Mesenchymal stem cell (in vitro differentiated cells and primary cell): ENCODE measurements around the gene DNAH3.

ENCODE experiments used
- DNase-seq: peaks from one replicate; pipeline ENCODE4 v3.0.0-alpha.2; 2013
- H2AFZ ChIP-seq: one replicate; pipeline ENCODE4 v1.6.1; 2013; ENCODE audit warnings: low read depth, mild to moderate bottlenecking, control low read depth, inconsistent platforms, low read length, moderate library complexity
- H2AK5ac ChIP-seq: 2 replicates; pipeline ENCODE4 v1.6.1; 2013; ENCODE audit warnings: low read length, moderate library complexity, mild to moderate bottlenecking, inconsistent platforms; ENCODE audit not compliant: severe bottlenecking
- H2BK120ac ChIP-seq: one replicate; pipeline ENCODE4 v1.6.1; 2013; ENCODE audit warnings: low read depth, mild to moderate bottlenecking, inconsistent platforms, low read length, moderate library complexity
- H2BK12ac ChIP-seq, 2 experiments: one replicate each; pipeline ENCODE4 v1.6.1; 2013; ENCODE audit warnings: inconsistent platforms in 2 of 2, low read length in 2 of 2, mild to moderate bottlenecking in 2 of 2, moderate library complexity in 2 of 2, control low read depth in 1 of 2
- H2BK15ac ChIP-seq: one replicate; pipeline ENCODE4 v1.6.1; 2013; ENCODE audit warnings: mild to moderate bottlenecking, low read depth, inconsistent platforms; ENCODE audit not compliant: poor library complexity, severe bottlenecking
- H2BK5ac ChIP-seq: 2 replicates; pipeline ENCODE4 v1.6.1; 2013; ENCODE audit warnings: low read depth, mild to moderate bottlenecking, low read length, control low read depth, inconsistent platforms; ENCODE audit not compliant: poor library complexity, severe bottlenecking
- H3K14ac ChIP-seq, 2 experiments: one replicate each; pipeline ENCODE4 v1.6.1; 2013; ENCODE audit warnings: inconsistent platforms in 2 of 2, low read length in 2 of 2, control low read depth in 1 of 2, mild to moderate bottlenecking in 1 of 2, moderate library complexity in 1 of 2
- H3K18ac ChIP-seq, 2 experiments: one replicate each; pipeline ENCODE4 v1.6.1; 2013; ENCODE audit warnings: inconsistent platforms in 2 of 2, low read length in 2 of 2, control low read depth in 1 of 2, low read depth in 1 of 2, mild to moderate bottlenecking in 1 of 2
- H3K23ac ChIP-seq, 2 experiments: one replicate each; pipeline ENCODE4 v1.6.1; 2013; ENCODE audit warnings: inconsistent platforms in 2 of 2, low read length in 2 of 2, mild to moderate bottlenecking in 2 of 2, moderate library complexity in 2 of 2, control low read depth in 1 of 2
- H3K27ac ChIP-seq: 2 replicates; pipeline ENCODE4 v1.5.1; 2013; ENCODE audit warnings: mild to moderate bottlenecking, moderate library complexity, low read length, control low read depth, inconsistent platforms; ENCODE audit not compliant: poor library complexity, severe bottlenecking
- H3K27me3 ChIP-seq, 2 experiments: 2 replicates each; pipeline versions ENCODE4 v1.6.1 to v1.7.0; 2013; ENCODE audit warnings: low read length in 2 of 2, mild to moderate bottlenecking in 2 of 2, moderate library complexity in 2 of 2, control low read depth in 1 of 2, inconsistent platforms in 1 of 2; ENCODE audit not compliant: control insufficient read depth in 1 of 2, insufficient read depth in 1 of 2
- H3K36me3 ChIP-seq, 2 experiments: 2 replicates each; pipeline versions ENCODE4 v1.6.1 to v1.7.0; 2013; ENCODE audit warnings: low read length in 2 of 2, control low read depth in 1 of 2, inconsistent platforms in 1 of 2, low read depth in 1 of 2, mild to moderate bottlenecking in 1 of 2; ENCODE audit not compliant: insufficient read depth in 2 of 2, control insufficient read depth in 1 of 2
- H3K4ac ChIP-seq, 2 experiments: one replicate each; pipeline ENCODE4 v1.6.1; 2013; ENCODE audit warnings: inconsistent platforms in 2 of 2, low read length in 2 of 2, mild to moderate bottlenecking in 2 of 2, moderate library complexity in 2 of 2, control low read depth in 1 of 2, low read depth in 1 of 2
- H3K4me1 ChIP-seq: 2 replicates; pipeline ENCODE4 v1.6.1; 2013; ENCODE audit warnings: low read depth, low read length, control low read depth; ENCODE audit not compliant: control insufficient read depth, insufficient read depth
- H3K4me2 ChIP-seq: 2 replicates; pipeline ENCODE4 v1.6.1; 2013; ENCODE audit warnings: low read length, mild to moderate bottlenecking, inconsistent platforms; ENCODE audit not compliant: poor library complexity, severe bottlenecking
- H3K4me3 ChIP-seq, 2 experiments: 2 replicates each; pipeline versions ENCODE4 v1.5.1 to v1.7.0; 2013; ENCODE audit warnings: low read length in 2 of 2, mild to moderate bottlenecking in 2 of 2, control low read depth in 1 of 2, low read depth in 1 of 2; ENCODE audit not compliant: insufficient read depth in 1 of 2
- H3K79me1 ChIP-seq: replicated peaks from 2 replicates; pipeline ENCODE4 v1.6.1; 2013; ENCODE audit warnings: mild to moderate bottlenecking, control low read depth, low read length, inconsistent platforms; ENCODE audit not compliant: poor library complexity, severe bottlenecking
- H3K9ac ChIP-seq: 2 replicates; pipeline ENCODE4 v1.7.0; 2013; ENCODE audit warnings: mild to moderate bottlenecking, low read length, moderate library complexity
- H3K9me3 ChIP-seq: 2 replicates; pipeline ENCODE4 v1.7.0; 2013; ENCODE audit warnings: mild to moderate bottlenecking, low read length; ENCODE audit not compliant: control insufficient read depth
- H4K8ac ChIP-seq: one replicate; pipeline ENCODE4 v1.6.1; 2013; ENCODE audit warnings: inconsistent platforms, mild to moderate bottlenecking, low read length, moderate library complexity
- H4K91ac ChIP-seq: one replicate; pipeline ENCODE4 v1.6.1; 2013; ENCODE audit warnings: mild to moderate bottlenecking, low read length, inconsistent platforms
- WGBS: methylation state at CpG from one replicate; pipeline ENCODE4 v1.1.7; 2013; ENCODE audit warnings: mixed read lengths; 5-methylcytosine and 5-hydroxymethylcytosine counted together

The DNAH3 gene

GRCh38 chr16:20911361-20911760 is 239.3 kb downstream of the DNAH3 start:
- WGBS = 22% methylated on average over 1 of the region's 1 CpG
- H2BK120ac ChIP-seq = no peak overlapping the region

GRCh38 chr16:20910781-20911321 is 239.8 kb downstream of the DNAH3 start:
- no peak overlapping the region for H2BK15ac ChIP-seq
- H3K18ac ChIP-seq = no peak overlapping the region

More at GRCh38 chr16:20911361-20911760, 239.3 kb downstream of the DNAH3 start:
- peaks cover 7% of the 10 kb centered on the region for H3K4me1 ChIP-seq
- peaks cover 3 to 4% of the 10 kb centered on the region in 2 experiments for H3K36me3 ChIP-seq
- H3K23ac ChIP-seq = no peak overlapping the region
- peak overlapping the region; percentile 46 for H4K91ac ChIP-seq
- H3K4me3 ChIP-seq = peak overlapping the region in 1 of 2 experiments; percentile 58
- peak overlapping the region; percentile 78 for H3K27ac ChIP-seq
- H4K8ac ChIP-seq = peak overlapping the region; percentile 84
- peaks cover 16% of the 10 kb centered on the region for H3K79me1 ChIP-seq
- peak overlapping the region in 1 of 2 experiments; percentile 76 for H2BK12ac ChIP-seq
- DNase-seq = peak; percentile 50
- H3K9me3 ChIP-seq = no peaks in the 10 kb centered on the region
- H3K27me3 ChIP-seq = no peaks in the 10 kb centered on the region
- peak overlapping the region; percentile 61 for H2AK5ac ChIP-seq
- H3K4me2 ChIP-seq = no peak overlapping the region
- no peak overlapping the region for H2BK15ac ChIP-seq
- H3K18ac ChIP-seq = peak overlapping the region; percentile 82 to 86
- H2AFZ ChIP-seq = no peak overlapping the region
- H3K14ac ChIP-seq = no peak overlapping the region
- H3K9ac ChIP-seq = peak overlapping the region; percentile 91
- no peak overlapping the region for H3K4ac ChIP-seq
- no peak overlapping the region for H2BK5ac ChIP-seq

GRCh38 chr16:20906341-20907255 is 244.0 kb downstream of the DNAH3 start:
- H3K18ac ChIP-seq = peak overlapping the region in 1 of 2 experiments; percentile 52
- H2BK5ac ChIP-seq = peak overlapping the region; percentile 79
- DNase-seq = peak; percentile 77
- H2BK120ac ChIP-seq = no peak overlapping the region
- no peak overlapping the region for H3K4ac ChIP-seq
- no peak overlapping the region for H2BK15ac ChIP-seq
- peaks cover 0 to 6% of the 10 kb centered on the region in 2 experiments for H3K36me3 ChIP-seq
- H3K4me1 ChIP-seq = peaks cover 13% of the 10 kb centered on the region
- H2BK12ac ChIP-seq = peak overlapping the region; percentile 37 to 44
- peak overlapping the region; percentile 2 for H3K4me2 ChIP-seq
- H2AK5ac ChIP-seq = peak overlapping the region; percentile 92
- H3K4me3 ChIP-seq = peak overlapping the region in 1 of 2 experiments; percentile 60
- no peak overlapping the region for H4K91ac ChIP-seq
- no peaks in the 10 kb centered on the region for H3K27me3 ChIP-seq
- no peaks in the 10 kb centered on the region for H3K9me3 ChIP-seq
- H3K9ac ChIP-seq = peak overlapping the region; percentile 86
- H2AFZ ChIP-seq = no peak overlapping the region
- H3K14ac ChIP-seq = no peak overlapping the region
- peak overlapping the region in 1 of 2 experiments; percentile 56 for H3K23ac ChIP-seq
- peak overlapping the region; percentile 96 for H3K27ac ChIP-seq
- 52% methylated on average over 3 of the region's 4 CpGs for WGBS
- peak overlapping the region; percentile 51 for H4K8ac ChIP-seq
- peaks cover 16% of the 10 kb centered on the region for H3K79me1 ChIP-seq

More at GRCh38 chr16:20910781-20911321, 239.8 kb downstream of the DNAH3 start:
- Histone ChIP-seq H2BK120ac (no peak overlapping the region), H3K27me3 (no peaks in the 10 kb centered on the region), H3K4ac (no peak overlapping the region), H3K36me3 (peaks cover 0 to 3% of the 10 kb centered on the region in 2 experiments), H3K9ac (peak overlapping the region; percentile 91), H2AK5ac (no peak overlapping the region), H3K9me3 (no peaks in the 10 kb centered on the region), H3K4me1 (peaks cover 8% of the 10 kb centered on the region), H3K79me1 (peaks cover 15% of the 10 kb centered on the region), H2BK5ac (no peak overlapping the region), H3K23ac (no peak overlapping the region), H3K4me2 (no peak overlapping the region), H3K14ac (no peak overlapping the region), H2BK12ac (no peak overlapping the region), H3K4me3 (peak overlapping the region in 1 of 2 experiments; percentile 58), H3K27ac (peak overlapping the region; percentile 78), H4K91ac (no peak overlapping the region), H4K8ac (no peak overlapping the region), H2AFZ (no peak overlapping the region)
- DNase-seq = peak; percentile 94
- 0% methylated on average over 1 of the region's 2 CpGs for whole genome bisulfite sequencing

- H3K4me2 ChIP-seq = no peak overlapping the region
- H3K36me3 ChIP-seq = peaks cover 0 to 6% of the 10 kb centered on the region in 2 experiments
- peak overlapping the region in 1 of 2 experiments; percentile 60 for H3K4me3 ChIP-seq
- no peak overlapping the region for H2BK5ac ChIP-seq
- no peak overlapping the region for H2BK120ac ChIP-seq
- no peak overlapping the region for H3K4ac ChIP-seq
- no peak overlapping the region for H2BK15ac ChIP-seq
- H3K27ac ChIP-seq = peak overlapping the region; percentile 96
- no peaks in the 10 kb centered on the region for H3K27me3 ChIP-seq
- DNase-seq = peak; percentile 49
- H3K4me1 ChIP-seq = peaks cover 11% of the 10 kb centered on the region
- H3K18ac ChIP-seq = no peak overlapping the region
- no peaks in the 10 kb centered on the region for H3K9me3 ChIP-seq
- WGBS = 33% methylated on average over 1 of the region's 3 CpGs
- H2AFZ ChIP-seq = no peak overlapping the region
- no peak overlapping the region for H3K14ac ChIP-seq
- H2BK12ac ChIP-seq = no peak overlapping the region
- H4K8ac ChIP-seq = no peak overlapping the region
- H3K79me1 ChIP-seq = peaks cover 16% of the 10 kb centered on the region
- H3K23ac ChIP-seq = no peak overlapping the region
- peak overlapping the region; percentile 46 for H2AK5ac ChIP-seq
- H3K9ac ChIP-seq = peak overlapping the region; percentile 86
- no peak overlapping the region for H4K91ac ChIP-seq
These were observed 245.1 kb downstream of the DNAH3 start for GRCh38 chr16:20905576-20905975.
